Endodermal cell (in vitro differentiated cells): Measurements from ENCODE around the gene MEGF10. TPM values are rescaled to one million over a fixed set of nuclear protein-coding genes. Genes with fewer than 3 reads are reported as not detected.

ENCODE experiments used
- DNase-seq: peaks from one replicate; pipeline ENCODE4 v3.0.0-alpha.2; 2017
- H3K27ac ChIP-seq: 2 replicates; pipeline ENCODE4 v1.5.1; 2013; ENCODE audit warnings: mild to moderate bottlenecking, low read depth, low read length, moderate library complexity
- H3K27me3 ChIP-seq: 2 replicates; pipeline ENCODE4 v1.6.1; 2013; ENCODE audit warnings: mild to moderate bottlenecking, low read length, moderate library complexity; ENCODE audit not compliant: insufficient read depth, control insufficient read depth, poor library complexity, severe bottlenecking
- H3K36me3 ChIP-seq: 2 replicates; pipeline ENCODE4 v1.7.0; 2013; ENCODE audit warnings: mild to moderate bottlenecking, low read length, moderate library complexity; ENCODE audit not compliant: control insufficient read depth, insufficient read depth
- H3K4me1 ChIP-seq: one replicate; pipeline ENCODE4 v1.7.0; 2013; ENCODE audit warnings: low read length; ENCODE audit not compliant: control insufficient read depth, insufficient read depth
- H3K4me3 ChIP-seq: 2 replicates; pipeline ENCODE4 v1.5.1; 2013; ENCODE audit warnings: mild to moderate bottlenecking, low read length, moderate library complexity
- H3K9ac ChIP-seq: 2 replicates; pipeline ENCODE4 v1.6.1; 2013; ENCODE audit warnings: mild to moderate bottlenecking, low read length, moderate library complexity; ENCODE audit not compliant: poor library complexity, severe bottlenecking; ENCODE audit errors: extremely low read depth
- H3K9me3 ChIP-seq: 2 replicates; pipeline ENCODE4 v1.6.1; 2013; ENCODE audit warnings: mild to moderate bottlenecking, low read length, moderate library complexity; ENCODE audit not compliant: control insufficient read depth
- H3K27ac Mint-ChIP-seq: 2 replicates; pipeline ENCODE4 v1.8.0; 2020; ENCODE audit warnings: mixed read lengths
- H3K27me3 Mint-ChIP-seq: 2 replicates; pipeline ENCODE4 v1.8.0; 2021; ENCODE audit warnings: mild to moderate bottlenecking, mixed read lengths; ENCODE audit not compliant: insufficient read depth
- H3K36me3 Mint-ChIP-seq: 2 replicates; pipeline ENCODE4 v1.8.0; 2020; ENCODE audit warnings: low read depth, mixed read lengths
- H3K4me1 Mint-ChIP-seq: 2 replicates; pipeline ENCODE4 v1.8.0; 2020; ENCODE audit warnings: mixed read lengths
- H3K4me3 Mint-ChIP-seq: 2 replicates; pipeline ENCODE4 v1.8.0; 2020; ENCODE audit warnings: mild to moderate bottlenecking, moderate library complexity, mixed read lengths
- H3K9me3 Mint-ChIP-seq: 2 replicates; pipeline ENCODE4 v1.8.0; 2020; ENCODE audit warnings: mild to moderate bottlenecking, mixed read lengths
- CTCF ChIP-seq: fragments of 200-600 bp; sonication (generic); conservative IDR thresholded peaks from 2 replicates; pipeline ENCODE4 v1.5.0; 2021; ENCODE audit warnings: antibody characterized with exemption, mild to moderate bottlenecking
- WGBS, 2 experiments: methylation state at CpG; one replicate each; pipeline versions ENCODE4 v1.1.5 to v1.1.7; 2013; ENCODE audit warnings: missing lambda C conversion rate in 2 of 2, mixed read lengths in 1 of 2; ENCODE audit not compliant: insufficient coverage in 1 of 2, insufficient read length in 1 of 2; 5-methylcytosine and 5-hydroxymethylcytosine counted together
- total RNA-seq, 2 donors: library from RNA; stranded (reverse); fragmentation: NEBNext Ultra II Directional in 1 of 2; extraction: Animal tissue kit (Norgen Biotek cat#: 25700) in 1 of 2; gene quantifications; 2 replicates in 1 of 2; 3 replicates in 1 of 2; pipeline ENCODE4 v1.2.1, GENCODE V29; 2021

MEGF10 gene
- total RNA-seq, 2 donors from 2014 or later = 12.7 to 17.7 TPM

DNA sequence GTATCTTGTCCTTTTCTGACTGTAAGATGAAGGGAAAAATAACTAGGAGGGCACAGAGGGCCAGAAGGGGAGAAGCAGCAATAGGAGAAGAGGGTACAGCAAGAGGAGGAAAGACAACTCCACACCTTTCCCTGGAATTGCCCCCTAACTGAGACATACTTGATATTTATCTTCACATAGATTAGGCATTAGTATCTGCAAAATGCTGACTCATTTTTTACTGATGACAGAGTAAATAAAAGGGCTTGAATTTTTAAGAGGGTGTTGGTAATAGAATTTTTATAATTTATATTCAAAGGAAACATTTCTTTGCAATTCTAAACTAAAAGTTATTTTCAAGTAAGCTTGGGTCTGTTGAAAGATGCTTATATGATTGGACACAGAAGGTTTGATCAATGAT lies 140.0 kb downstream of the MEGF10 start:
- Histone ChIP-seq H3K4me3 (no peak overlapping the region), H3K9me3 (peaks cover 10% of the 10 kb centered on the region), H3K36me3 (peaks cover 5% of the 10 kb centered on the region), H3K27ac (no peak overlapping the region), H3K9ac (no peak overlapping the region), H3K4me1 (peaks cover 13% of the 10 kb centered on the region), H3K27me3 (no peaks in the 10 kb centered on the region)
- Mint-ChIP-seq H3K27me3 (no peaks in the 10 kb centered on the region), H3K36me3 (no peaks in the 10 kb centered on the region), H3K27ac (no peak overlapping the region), H3K9me3 (no peaks in the 10 kb centered on the region), H3K4me3 (no peak overlapping the region), H3K4me1 (peaks cover 35% of the 10 kb centered on the region)
- TF ChIP-seq CTCF = no peak
- no peak for DNase-seq

- H3K36me3 Mint-ChIP-seq = no peaks in the 10 kb centered on the region
- no peak overlapping the region for H3K9ac ChIP-seq
- no peak overlapping the region for H3K4me3 Mint-ChIP-seq
- TF ChIP-seq CTCF = no peak
- no peak for DNase-seq
- H3K9me3 Mint-ChIP-seq = no peaks in the 10 kb centered on the region
- H3K27ac Mint-ChIP-seq = no peak overlapping the region
- peaks cover 3% of the 10 kb centered on the region for H3K36me3 ChIP-seq
- H3K27me3 ChIP-seq = no peaks in the 10 kb centered on the region
- peaks cover 33% of the 10 kb centered on the region for H3K4me1 Mint-ChIP-seq
- peaks cover 13% of the 10 kb centered on the region for H3K4me1 ChIP-seq
- no peaks in the 10 kb centered on the region for H3K9me3 ChIP-seq
- H3K4me3 ChIP-seq = no peak overlapping the region
- WGBS, 2 experiments = 86 to 88% methylated on average over 3 to 7 of the region's 7 CpGs
- no peak overlapping the region for H3K27ac ChIP-seq
- no peaks in the 10 kb centered on the region for H3K27me3 Mint-ChIP-seq
These were observed 141.5 kb downstream of the MEGF10 start for GRCh38 chr5:127431977-127432585.

- no peaks in the 10 kb centered on the region for H3K27me3 ChIP-seq
- no peak for DNase-seq
- peaks cover 3% of the 10 kb centered on the region for H3K36me3 ChIP-seq
- WGBS, 2 experiments = 88 to 93% methylated on average over 1 to 2 of the region's 2 CpGs
- no peaks in the 10 kb centered on the region for H3K9me3 ChIP-seq
- no peak overlapping the region for H3K4me3 ChIP-seq
- no peak for TF ChIP-seq CTCF
- H3K9ac ChIP-seq = no peak overlapping the region
- H3K4me1 Mint-ChIP-seq = peaks cover 19% of the 10 kb centered on the region
- H3K36me3 Mint-ChIP-seq = no peaks in the 10 kb centered on the region
- no peak overlapping the region for H3K4me3 Mint-ChIP-seq
- no peak overlapping the region for H3K27ac ChIP-seq
- no peaks in the 10 kb centered on the region for H3K27me3 Mint-ChIP-seq
- H3K4me1 ChIP-seq = peaks cover 8% of the 10 kb centered on the region
- H3K27ac Mint-ChIP-seq = no peak overlapping the region
- no peaks in the 10 kb centered on the region for H3K9me3 Mint-ChIP-seq
These were observed 142.9 kb downstream of the MEGF10 start for GRCh38 chr5:127433526-127433925.
